SK-N-MC (cell line): ENCODE data around the gene GAPDHS.

ENCODE experiments used
- EZH2 ChIP-seq: fragments of 200-600 bp; sonication (generic); IDR thresholded peaks from one replicate; pipeline ENCODE4 v1.6.1; 2017; ENCODE audit warnings: antibody characterized with exemption
- POLR2AphosphoS5 ChIP-seq: IDR thresholded peaks from 2 replicates; pipeline ENCODE4 v1.6.1; 2012; ENCODE audit warnings: mild to moderate bottlenecking, low read depth, low read length, borderline replicate concordance

GRCh38 chr19:35525873-35526272 lies 7.4 kb upstream of the GAPDHS start:
- TF ChIP-seq EZH2 (no peak), POLR2AphosphoS5 (no peak)
